HEK293 (cell line): ENCODE results near the gene ELMO1.

ENCODE experiments used
- CTCF ChIP-seq: fragments of 450-650 bp; formaldehyde crosslinking; IDR thresholded peaks from 2 replicates; pipeline ENCODE4 v1.5.1; 2016; ENCODE audit warnings: missing biosample characterization, missing genetic modification characterization
- ZNF670 ChIP-seq: fragments of 450-650 bp; formaldehyde crosslinking; IDR thresholded peaks from 2 replicates; pipeline ENCODE4 v1.5.1; 2016; ENCODE audit warnings: missing biosample characterization, missing genetic modification characterization, low read depth
- ZNF677 ChIP-seq: fragments of 450-650 bp; IDR thresholded peaks from 2 replicates; pipeline ENCODE4 v1.5.0; 2018; ENCODE audit warnings: missing biosample characterization, mild to moderate bottlenecking, missing genetic modification characterization, moderate library complexity
- TF ChIP-seq, protein P1 (sequence below): fragments of 450-650 bp; formaldehyde crosslinking; IDR thresholded peaks from 2 replicates; pipeline ENCODE4 v1.5.1; 2016; ENCODE audit warnings: missing biosample characterization, missing genetic modification characterization

DNA sequence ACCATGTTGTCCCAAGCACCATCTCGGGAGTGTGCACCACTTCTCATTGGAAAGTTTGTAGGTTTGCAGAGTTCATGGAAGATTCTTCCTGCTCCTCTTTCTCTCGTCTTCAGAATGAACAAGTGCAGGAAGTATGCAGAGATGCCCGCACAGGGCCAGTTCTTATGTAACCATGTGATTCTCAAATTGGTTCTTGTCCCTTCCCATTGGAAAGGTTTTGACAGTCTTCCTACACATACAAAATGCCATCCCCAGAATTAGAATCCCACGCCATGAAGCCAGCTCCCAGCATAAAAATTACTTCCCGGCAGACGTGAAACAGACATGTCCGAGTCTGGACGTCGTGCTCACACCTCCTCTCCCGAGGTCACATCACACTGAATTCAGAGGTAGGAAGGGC is 251.6 kb downstream of the ELMO1 start:
- TF ChIP-seq CTCF (tag by site-specific recombination) (no peak), ZNF677 (no peak), ZNF670 (tag by site-specific recombination) (no peak)
- TF ChIP-seq, protein P1, sequence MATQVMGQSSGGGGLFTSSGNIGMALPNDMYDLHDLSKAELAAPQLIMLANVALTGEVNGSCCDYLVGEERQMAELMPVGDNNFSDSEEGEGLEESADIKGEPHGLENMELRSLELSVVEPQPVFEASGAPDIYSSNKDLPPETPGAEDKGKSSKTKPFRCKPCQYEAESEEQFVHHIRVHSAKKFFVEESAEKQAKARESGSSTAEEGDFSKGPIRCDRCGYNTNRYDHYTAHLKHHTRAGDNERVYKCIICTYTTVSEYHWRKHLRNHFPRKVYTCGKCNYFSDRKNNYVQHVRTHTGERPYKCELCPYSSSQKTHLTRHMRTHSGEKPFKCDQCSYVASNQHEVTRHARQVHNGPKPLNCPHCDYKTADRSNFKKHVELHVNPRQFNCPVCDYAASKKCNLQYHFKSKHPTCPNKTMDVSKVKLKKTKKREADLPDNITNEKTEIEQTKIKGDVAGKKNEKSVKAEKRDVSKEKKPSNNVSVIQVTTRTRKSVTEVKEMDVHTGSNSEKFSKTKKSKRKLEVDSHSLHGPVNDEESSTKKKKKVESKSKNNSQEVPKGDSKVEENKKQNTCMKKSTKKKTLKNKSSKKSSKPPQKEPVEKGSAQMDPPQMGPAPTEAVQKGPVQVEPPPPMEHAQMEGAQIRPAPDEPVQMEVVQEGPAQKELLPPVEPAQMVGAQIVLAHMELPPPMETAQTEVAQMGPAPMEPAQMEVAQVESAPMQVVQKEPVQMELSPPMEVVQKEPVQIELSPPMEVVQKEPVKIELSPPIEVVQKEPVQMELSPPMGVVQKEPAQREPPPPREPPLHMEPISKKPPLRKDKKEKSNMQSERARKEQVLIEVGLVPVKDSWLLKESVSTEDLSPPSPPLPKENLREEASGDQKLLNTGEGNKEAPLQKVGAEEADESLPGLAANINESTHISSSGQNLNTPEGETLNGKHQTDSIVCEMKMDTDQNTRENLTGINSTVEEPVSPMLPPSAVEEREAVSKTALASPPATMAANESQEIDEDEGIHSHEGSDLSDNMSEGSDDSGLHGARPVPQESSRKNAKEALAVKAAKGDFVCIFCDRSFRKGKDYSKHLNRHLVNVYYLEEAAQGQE = no peak
